D721Med (cell line): Measurements from ENCODE around the gene PXDN.
A peak's percentile ranks its signal among the peaks of the same experiment; 100 is the strongest.

Source experiments
- DNase-seq: peaks from one replicate; pipeline ENCODE4 v3.0.0; 2011; ENCODE audit warnings: low spot score; ENCODE audit not compliant: insufficient read length
- FAIRE-seq: peaks from 2 replicates; lab custom pipeline; 2011; peaks lifted over from hg19 to GRCh38; lab: Jason Lieb, UNC
- CTCF ChIP-seq: IDR thresholded peaks from 2 replicates; pipeline ENCODE4 v1.5.1; 2012; ENCODE audit warnings: mild to moderate bottlenecking, control low read depth; ENCODE audit not compliant: insufficient read depth; ENCODE audit errors: missing control alignments

PXDN gene

GRCh38 chr2:1598041-1598710 is 146.1 kb downstream of the PXDN start:
- DNase-seq (no peak), FAIRE-seq (no peak)
- TF ChIP-seq CTCF = no peak

GRCh38 chr2:1595274-1595673 is 149.0 kb downstream of the PXDN start:
- no peak for DNase-seq
- FAIRE-seq = no peak
- TF ChIP-seq CTCF = no peak

GRCh38 chr2:1594373-1595171 is 149.7 kb downstream of the PXDN start:
- no peak for FAIRE-seq
- TF ChIP-seq CTCF = no peak
- no peak for DNase-seq

GRCh38 chr2:1594123-1594372 is 150.3 kb downstream of the PXDN start:
- TF ChIP-seq CTCF = no peak
- FAIRE-seq (no peak), DNase-seq (no peak)

GRCh38 chr2:1593371-1594122 is 150.8 kb downstream of the PXDN start:
- FAIRE-seq = no peak
- TF ChIP-seq CTCF = no peak
- DNase-seq = no peak

- no peak for FAIRE-seq
- no peak for DNase-seq
- TF ChIP-seq CTCF = peak; percentile 67
Observed at GRCh38 chr2:1591978-1592907, 152.1 kb downstream of the PXDN start.
